H1 (cell line): Measurements from ENCODE around the gene SOS1. TPM values are rescaled to one million over a fixed set of nuclear protein-coding genes. Genes with fewer than 3 reads are reported as not detected.

Experiments used
- polyA plus RNA-seq, 7 experiments: library from polyadenylated mRNA; depleted of rRNA in 3 of 7; stranded (reverse) in 5 of 7; unstranded in 2 of 7; fragments of >200 nt in 5 of 7; fragments of 200-250 nt in 2 of 7; gene quantifications; 1 replicate in 5 of 7; 2 replicates in 1 of 7; 4 replicates in 1 of 7; pipeline versions ENCODE4 v1.2.1 to v1.2.3, GENCODE V29; 2011 to 2013; ENCODE audit warnings: missing spikeins in 2 of 7, mixed read lengths in 2 of 7
- small RNA-seq: library from polyadenylated mRNA; stranded (forward); fragments of <200 nt; extraction: miRNeasy Mini kit (QIAGEN cat#:217004); gene quantifications from one replicate; pipeline ENCODE3, GENCODE V24; 2013; ENCODE audit not compliant: insufficient read depth
- total RNA-seq: library from RNA; stranded (reverse); fragmentation: NEBNext Ultra II Directional; extraction: Animal tissue kit (Norgen Biotek cat#: 25700); gene quantifications from 2 replicates; pipeline ENCODE4 v1.2.1, GENCODE V29; 2021

Gene SOS1
- total and polyA plus RNA-seq, 2 of the 8 experiments (the other 6 are each of a cell fraction or from before 2014, with no cell fraction given) = 25.7 to 27.0 TPM

Small RNA genes lying within 50 kb of the gene (small RNA-seq; reads per million reads assigned to genes)
- not detected for gene HSPE1P13
- gene RF00019 = not detected
- gene RN7SL96P = not detected
- gene RNU6-198P = not detected

Other genes with a start within 250 kb of the SOS1 start
- 32.9 and 34.9 TPM in 2 replicates for gene DHX57, start 245.1 kb downstream of the SOS1 start, total RNA-seq
- 6.1 and 10.7 TPM in 2 replicates for gene DHX57, start 245.1 kb downstream of the SOS1 start, polyA plus RNA-seq (2011; rRNA removed)
- 9.7 and 11.3 TPM in 2 replicates for gene MORN2, start 245.1 kb downstream of the SOS1 start, total RNA-seq
- gene MORN2, start 245.1 kb downstream of the SOS1 start, polyA plus RNA-seq (2011; rRNA removed) = 4.4 and 7.2 TPM in 2 replicates
- gene ARHGEF33, start 231.2 kb downstream of the SOS1 start, total RNA-seq = 0.57 and 0.95 TPM in 2 replicates
- 0.08 and 0.09 TPM in 2 replicates for gene ARHGEF33, start 231.2 kb downstream of the SOS1 start, polyA plus RNA-seq (2011; rRNA removed)
- gene CDKL4, start 122.9 kb upstream of the SOS1 start, total RNA-seq = 0.29 TPM in 1 of 2 replicates, not detected in the other
- gene CDKL4, start 122.9 kb upstream of the SOS1 start, polyA plus RNA-seq (2011; rRNA removed) = not detected in 2 replicates